Activated CD8-positive, alpha-beta memory T cell treated with anti-CD3 and anti-CD28 coated beads for 36 hours (primary cell): ENCODE measurements around the gene DBF4B. TPM values are rescaled to one million over a fixed set of nuclear protein-coding genes. Genes with fewer than 3 reads are reported as not detected.
"Not testable (repeated sequence)": the region's sequence is repeated elsewhere in the genome, so short reads cannot be mapped to it uniquely, and the experiment has no call there.

Experiments
- CTCF ChIA-PET: fragments of 350-600 bp; sonication (Branson Sonifier 250); formaldehyde crosslinking; loops from one replicate; lab custom pipeline; 2021; ENCODE audit warnings: antibody characterized with exemption; lab: Charles Lee
- POLR2A ChIA-PET: fragments of 350-600 bp; sonication (Branson Sonifier 250); formaldehyde crosslinking; loops from one replicate; lab custom pipeline; 2021; ENCODE audit warnings: antibody characterized with exemption; lab: Charles Lee
- total RNA-seq, 2 experiments: library from RNA; stranded (reverse); gene quantifications; one replicate each; pipeline ENCODE4 v1.2.3, GENCODE V29; 2021

The DBF4B gene, protein sequence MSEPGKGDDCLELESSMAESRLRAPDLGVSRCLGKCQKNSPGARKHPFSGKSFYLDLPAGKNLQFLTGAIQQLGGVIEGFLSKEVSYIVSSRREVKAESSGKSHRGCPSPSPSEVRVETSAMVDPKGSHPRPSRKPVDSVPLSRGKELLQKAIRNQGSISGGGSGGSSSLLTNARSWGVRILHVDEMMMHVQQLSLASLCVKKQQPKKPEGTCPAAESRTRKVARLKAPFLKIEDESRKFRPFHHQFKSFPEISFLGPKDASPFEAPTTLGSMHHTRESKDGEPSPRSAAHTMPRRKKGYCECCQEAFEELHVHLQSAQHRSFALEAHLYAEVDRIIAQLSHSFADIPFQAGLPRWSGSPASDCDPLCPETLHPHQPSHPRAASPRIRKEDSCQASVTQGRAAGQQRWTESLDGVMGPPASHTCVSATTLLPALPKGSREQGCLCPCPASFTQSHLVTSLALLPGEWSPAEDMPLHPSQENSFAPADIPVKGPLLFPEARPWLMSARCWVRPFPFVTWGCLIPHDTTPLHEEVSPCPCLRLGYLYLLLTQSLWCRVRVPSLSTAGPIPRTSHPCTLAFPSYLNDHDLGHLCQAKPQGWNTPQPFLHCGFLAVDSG
- 10 to 100 TPM; 18.6 to 20.3 TPM for total RNA-seq

DNA sequence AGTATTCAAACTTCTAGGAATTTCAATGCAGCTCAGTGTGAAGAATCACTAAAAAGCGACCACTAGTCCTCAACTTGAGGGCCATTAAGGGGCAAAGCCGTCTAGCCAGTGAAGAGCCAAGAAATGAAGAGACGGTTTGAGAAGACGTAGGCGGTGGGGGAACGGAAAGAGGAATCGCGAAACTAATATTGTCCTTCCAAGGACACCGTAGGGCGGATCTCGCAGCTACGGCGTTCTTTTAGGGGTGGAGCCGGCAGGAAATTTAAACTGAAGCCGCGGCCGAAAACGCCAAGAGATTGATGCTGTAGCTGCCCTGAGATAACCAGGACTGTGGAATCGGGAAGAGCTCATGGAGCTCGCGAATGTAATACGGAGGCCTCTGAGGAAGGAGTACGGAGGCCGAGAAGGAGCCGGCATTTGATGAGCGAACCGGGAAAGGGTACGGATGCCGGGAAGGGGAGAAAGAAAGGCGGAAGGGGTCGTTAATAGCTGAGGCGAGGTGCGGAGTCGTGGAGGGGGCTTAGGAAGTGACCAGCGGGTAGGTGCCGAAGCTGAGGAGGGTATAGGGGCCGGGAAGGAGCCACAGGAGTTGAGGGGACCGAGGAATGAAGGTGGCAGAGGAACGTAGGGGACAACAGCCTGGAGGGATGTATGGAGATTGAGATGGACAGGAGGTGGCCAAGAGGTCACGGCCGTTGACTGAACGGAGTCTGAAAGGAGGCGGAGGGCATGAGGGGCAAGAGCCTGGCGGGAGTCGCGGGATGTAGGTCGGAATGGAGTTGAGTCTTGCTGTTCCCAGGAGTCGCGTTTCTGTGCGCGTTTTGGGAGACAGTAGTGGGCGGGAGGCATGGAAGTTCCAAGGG is at the start of gene DBF4B:
Gene DBF4B (plus strand): TSS at position 265 of the 863 bp plus-strand sequence. CDS start 156 bp downstream, at position 421.
- CTCF ChIA-PET = interaction anchor here (0.6 kb wide), 1 partner anchor 186 kb away, joined by 3 read pairs; no protein-coding TSS in a partner anchor
- POLR2A ChIA-PET = interaction anchor here (0.5 to 1.3 kb wide), 2 partner anchors 20 to 140 kb away, joined by 6 to 9 read pairs; partner anchors contain the start of gene CCDC43

DNA sequence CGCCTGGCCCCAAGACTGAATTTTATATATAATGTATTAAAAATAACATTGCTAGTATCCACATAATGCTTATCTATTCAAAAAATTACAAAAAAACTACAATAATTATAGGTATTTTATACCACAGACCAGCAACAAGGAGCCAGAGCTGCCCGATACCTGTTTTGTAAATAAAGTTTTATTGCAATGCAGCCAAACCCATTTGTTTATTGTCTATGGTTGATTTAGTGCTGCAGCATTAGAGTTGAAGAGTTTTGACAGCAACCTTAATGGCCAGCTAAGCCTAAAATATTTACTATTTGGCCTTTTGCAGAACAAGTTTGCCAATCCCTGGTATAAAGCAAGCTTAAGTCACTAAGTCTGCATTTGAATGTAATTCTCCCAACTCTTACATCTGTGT is 46.6 kb upstream of the DBF4B start:
- CTCF ChIA-PET = no interaction called here
- POLR2A ChIA-PET = no interaction called here

DNA sequence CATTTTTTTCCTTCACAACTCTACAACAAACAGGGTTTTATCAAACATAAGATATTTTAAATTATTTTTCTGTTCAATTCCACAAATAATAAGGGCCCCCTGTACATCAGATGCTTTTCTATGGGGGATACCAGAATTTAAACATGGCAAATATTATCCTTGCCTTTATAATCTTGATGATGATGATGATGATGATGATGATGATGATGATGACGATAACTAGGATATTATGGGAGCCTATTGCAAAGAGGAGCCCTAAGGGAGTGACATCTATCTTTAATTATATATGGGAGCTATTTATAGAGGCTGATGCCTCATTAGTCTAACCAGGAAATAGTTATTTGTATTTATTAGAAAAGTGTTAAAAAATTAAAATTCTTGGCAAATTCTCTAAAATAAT is 45.4 kb upstream of the DBF4B start:
- ChIA-PET POLR2A (no interaction called here), CTCF (no interaction called here)

DNA sequence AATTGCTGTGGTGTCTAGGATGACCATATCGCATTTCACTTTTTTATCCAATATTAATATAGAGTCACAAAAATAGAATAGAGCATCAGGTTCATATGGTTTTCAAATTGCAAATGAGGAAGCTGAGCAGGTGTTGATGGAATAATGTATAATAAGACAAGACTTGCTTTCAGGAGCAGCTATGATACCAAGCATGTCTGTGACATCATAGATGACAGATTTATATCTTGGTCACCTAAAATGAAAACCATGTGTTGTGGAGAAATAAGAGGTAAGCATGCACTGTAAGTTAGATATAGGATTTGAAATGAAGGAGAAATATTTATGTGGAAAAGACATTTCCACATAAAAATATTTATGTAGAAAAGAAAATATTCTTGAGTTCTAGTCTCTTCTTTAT is 43.6 kb upstream of the DBF4B start:
- ChIA-PET POLR2A (no interaction called here), CTCF (no interaction called here)

DNA sequence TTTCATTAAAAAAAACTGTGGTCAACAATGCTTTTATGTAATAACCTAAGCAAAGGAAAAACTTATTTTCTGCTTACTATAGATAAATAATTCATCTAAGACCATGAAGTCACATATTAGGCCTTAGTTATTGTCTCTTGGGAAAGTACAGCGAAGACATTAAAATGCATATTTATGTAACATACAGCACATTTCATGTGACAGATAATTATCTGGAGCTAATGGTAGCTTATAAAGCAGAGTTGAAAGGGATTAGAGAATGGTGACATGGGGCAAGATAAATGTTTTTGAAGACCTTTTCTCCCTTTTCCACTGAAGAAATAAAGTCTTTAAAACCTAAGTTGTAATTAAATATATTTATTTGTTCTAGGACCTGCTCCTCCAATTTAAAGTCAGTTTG is 42.5 kb upstream of the DBF4B start:
- ChIA-PET CTCF (no interaction called here), POLR2A (no interaction called here)

DNA sequence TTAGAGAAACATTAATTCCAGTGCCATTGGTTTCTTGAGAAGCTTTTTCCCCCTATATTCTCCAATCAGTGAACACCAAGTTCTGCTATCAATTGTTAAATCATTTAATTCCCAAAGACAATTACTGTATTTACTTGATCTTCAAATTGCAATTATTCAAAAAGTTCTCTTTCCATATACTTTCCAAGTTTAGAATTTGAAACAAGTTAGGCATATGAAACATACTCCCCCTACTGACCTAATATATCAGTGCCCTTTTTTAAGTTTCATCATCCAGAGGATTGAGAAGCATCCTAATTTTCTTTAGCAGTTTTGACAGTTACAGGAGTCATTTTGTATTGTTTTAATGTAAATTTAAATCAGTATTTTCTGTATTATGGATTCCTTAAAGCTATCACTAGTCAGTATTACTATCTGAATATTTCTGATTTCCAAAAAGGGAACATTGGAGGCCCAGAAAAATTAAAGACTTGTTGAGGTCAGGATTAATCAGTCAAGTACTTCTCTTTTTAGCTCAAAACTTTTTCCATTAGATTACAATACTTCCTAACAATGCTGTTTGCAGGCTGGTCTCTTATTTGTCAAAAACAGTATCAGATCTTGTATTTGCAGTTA is 35.9 kb upstream of the DBF4B start:
- CTCF ChIA-PET = interaction anchor here (0.9 kb wide), 1 partner anchor 10 kb away, joined by 3 read pairs; no protein-coding TSS in a partner anchor
- POLR2A ChIA-PET = no interaction called here

DNA sequence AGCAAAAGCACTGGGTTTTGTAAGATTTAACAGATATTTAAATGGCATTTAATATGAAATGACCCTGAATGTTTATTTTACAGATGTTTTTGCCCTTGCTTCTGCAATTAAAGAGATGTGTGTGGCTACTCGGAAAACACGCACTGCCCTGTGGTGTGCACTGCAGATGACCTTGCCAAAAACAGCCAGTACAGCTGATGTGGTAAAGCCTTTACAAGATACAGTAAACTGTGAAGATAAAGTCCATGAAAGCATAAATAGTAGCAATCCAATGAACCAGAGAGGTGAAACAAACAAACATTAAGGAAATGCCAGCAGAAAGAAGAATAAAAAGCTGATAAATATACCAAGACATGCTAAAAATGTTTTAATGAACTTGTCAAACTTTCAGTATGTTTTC is 34.6 kb upstream of the DBF4B start:
- ChIA-PET POLR2A (interaction anchor here (0.6 kb wide), 1 partner anchor 32 kb away, joined by 11 read pairs; no protein-coding TSS in a partner anchor), CTCF (interaction anchor here (0.6 kb wide), 1 partner anchor 23 kb away, joined by 3 read pairs; no protein-coding TSS in a partner anchor)

DNA sequence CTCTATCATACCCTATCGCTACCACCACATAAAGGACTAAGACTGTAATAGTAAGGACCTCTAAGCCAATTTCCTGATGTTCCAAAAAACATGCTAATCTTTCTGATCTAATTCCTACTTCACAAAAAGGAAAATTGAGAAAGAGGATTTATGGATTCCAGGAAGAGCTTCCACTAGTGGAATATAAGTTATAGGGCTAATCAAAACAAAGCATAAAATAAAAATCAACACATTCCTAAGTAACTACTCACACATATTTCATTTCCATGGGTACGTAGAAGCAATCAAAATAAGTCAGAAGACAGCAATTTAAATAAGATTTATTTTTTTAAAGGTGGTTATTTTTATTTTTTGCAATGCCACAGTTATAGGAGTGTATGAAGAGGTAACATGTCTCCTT is 31.3 kb upstream of the DBF4B start:
- POLR2A ChIA-PET = no interaction called here
- CTCF ChIA-PET = no interaction called here

DNA sequence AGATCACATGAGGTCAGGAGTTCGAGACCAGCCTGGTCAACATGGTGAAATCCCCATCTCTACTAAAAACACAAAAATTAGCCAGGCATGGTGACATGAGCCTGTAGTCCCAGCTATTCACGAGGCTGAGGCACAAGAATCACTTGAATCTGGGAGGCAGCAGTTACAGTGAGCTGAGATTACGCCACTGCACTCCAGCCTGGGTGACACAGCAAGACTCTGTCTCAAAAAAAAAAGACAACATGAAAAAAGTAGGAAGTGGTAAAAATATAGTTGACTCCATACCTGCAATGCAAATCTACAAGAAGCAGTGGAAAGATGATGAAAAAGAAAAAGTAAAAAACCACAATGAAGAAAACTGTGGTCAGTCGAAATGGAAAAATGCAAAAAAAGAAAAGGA is 25.2 kb upstream of the DBF4B start:
- CTCF ChIA-PET = interaction anchor here (1.1 kb wide), 1 partner anchor 988 kb away, joined by 4 read pairs; no protein-coding TSS in a partner anchor

DNA sequence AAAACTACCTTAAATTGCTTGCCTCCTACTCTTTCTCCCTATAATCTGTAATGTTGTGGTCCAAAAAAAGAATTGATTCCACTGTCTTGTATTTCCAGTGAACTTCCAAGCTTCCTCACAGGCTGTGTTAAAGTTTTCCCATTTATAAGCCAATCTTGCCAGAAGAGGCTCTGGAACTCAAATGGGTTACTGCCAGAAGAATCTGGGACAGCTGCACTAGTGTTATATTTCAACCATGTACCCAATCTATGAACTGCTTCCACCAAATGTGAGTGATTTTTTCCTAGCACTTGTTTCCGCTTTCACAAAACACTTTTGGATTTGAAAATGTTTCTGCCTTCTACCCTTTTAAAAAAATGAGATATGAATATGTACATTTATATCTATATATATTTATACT is 20.7 kb upstream of the DBF4B start:
- ChIA-PET CTCF (interaction anchor here (1.1 kb wide), 1 partner anchor 154 kb away, joined by 3 read pairs; no protein-coding TSS in a partner anchor), POLR2A (no interaction called here)

More for the DNA sequence above, 25.2 kb upstream of the DBF4B start:
- POLR2A ChIA-PET = not testable (repeated sequence)

DNA sequence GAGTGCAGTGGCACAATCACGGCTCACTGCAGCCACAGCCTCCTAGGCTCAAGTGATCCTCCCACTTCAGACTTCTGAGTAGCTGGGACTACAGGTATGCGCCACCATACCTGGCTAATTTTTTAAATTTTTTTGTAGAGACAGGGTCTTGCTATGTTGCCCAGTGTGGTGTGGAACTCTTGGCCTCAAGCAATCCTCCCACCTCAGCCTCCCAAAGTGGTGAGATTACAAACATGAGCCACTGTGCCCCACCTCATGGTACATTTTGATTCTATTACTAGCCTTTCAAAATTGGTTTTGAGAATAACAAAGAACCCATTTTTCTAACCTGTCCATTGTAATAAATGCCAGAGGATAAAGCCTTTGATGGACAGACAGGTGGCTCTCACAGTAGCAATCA is 20.3 kb upstream of the DBF4B start:
- CTCF ChIA-PET = interaction anchor here (1.1 kb wide), 1 partner anchor 154 kb away, joined by 3 read pairs; no protein-coding TSS in a partner anchor
- POLR2A ChIA-PET = interaction anchor here (1.2 kb wide), 1 partner anchor 20 kb away, joined by 9 read pairs; the partner anchor contains the start of gene DBF4B

DNA sequence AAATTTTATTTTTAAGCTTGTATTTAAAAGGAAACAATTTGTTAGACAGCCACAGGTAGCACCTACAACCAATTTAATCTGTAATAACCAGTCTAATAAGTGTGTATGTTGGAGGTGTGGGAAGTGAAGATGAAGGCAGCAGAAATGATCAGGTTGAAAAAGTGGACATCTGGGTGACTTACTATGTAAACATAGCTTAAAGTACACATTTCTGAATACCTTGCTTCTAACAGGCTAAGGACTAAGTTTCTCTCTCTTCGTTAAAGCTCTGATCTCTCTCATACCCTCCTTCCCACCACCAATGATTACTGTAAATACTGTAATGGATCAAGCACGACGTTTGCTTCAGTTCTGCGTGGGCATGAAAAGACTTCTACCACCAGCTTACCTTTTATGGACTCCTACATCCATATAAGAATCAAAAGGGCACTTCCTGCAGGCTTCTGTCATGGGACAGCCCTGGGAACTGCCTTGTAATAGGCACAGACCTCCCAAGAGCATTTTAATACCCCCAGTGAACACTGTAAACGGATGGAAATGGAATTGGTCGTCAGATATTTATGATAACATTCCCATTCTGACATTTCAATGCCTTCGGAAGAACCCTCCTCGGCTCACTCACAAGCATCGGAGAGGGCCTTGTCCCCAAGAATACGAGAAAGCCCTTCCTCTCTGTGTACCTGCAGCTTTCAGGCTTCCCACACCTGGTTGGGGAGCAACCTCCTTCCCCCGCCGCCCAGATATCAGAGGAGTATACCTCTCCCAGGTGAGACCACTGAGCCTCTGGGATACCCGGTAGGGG is 19.6 kb upstream of the DBF4B start:
- CTCF ChIA-PET = no interaction called here
- POLR2A ChIA-PET = interaction anchor here (0.6 to 1.2 kb wide), 2 partner anchors 20 to 84 kb away, joined by 9 to 12 read pairs; partner anchors contain the start of gene DBF4B

DNA sequence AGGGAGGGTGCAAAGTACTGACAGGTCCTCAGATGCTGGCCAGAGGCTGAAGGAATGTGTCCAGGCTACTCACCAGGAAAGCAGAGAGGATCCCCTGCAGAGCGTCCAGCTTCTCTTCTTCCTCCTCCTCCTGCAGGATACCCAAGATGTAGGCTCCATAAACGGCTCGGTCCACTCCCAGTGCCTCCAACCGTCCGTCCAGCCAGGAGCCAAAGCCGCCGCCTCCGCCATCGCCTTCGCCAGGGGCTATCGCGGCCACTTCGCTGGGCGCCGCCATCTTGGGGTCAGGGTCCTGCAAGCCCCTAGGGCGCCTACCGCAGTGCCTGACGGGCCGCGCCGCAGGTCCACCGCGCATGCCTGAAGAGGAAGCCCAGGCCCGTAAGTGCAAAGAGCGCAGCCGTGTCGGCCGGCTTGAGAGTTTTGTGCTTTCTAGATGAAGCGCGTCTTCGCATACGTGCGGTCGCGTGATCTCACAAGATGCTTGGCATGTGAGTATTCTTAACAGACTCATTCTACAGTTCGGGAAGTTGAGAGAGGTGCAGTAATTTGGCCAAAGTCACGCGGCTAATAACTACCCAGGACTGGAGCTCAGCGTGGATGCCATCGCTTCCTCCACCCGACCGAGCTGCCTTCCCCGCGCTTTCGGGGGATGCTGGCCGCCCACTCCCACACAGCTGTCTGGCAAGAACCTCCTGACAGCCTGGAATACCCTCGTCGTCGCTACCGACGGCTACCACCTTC is 18.8 kb upstream of the DBF4B start, which contains the start of gene CCDC43:
Gene CCDC43 (minus strand): TSS at position 300 of the 741 bp plus-strand sequence. CDS start 23 bp downstream, at position 277.
- ChIA-PET POLR2A (interaction anchor here (1.2 kb wide), 1 partner anchor 19 kb away, joined by 9 read pairs; the partner anchor contains the start of gene DBF4B), CTCF (interaction anchor here (0.8 to 1.9 kb wide), 2 partner anchors 87 to 156 kb away, joined by 3 to 9 read pairs; no protein-coding TSS in a partner anchor)

DNA sequence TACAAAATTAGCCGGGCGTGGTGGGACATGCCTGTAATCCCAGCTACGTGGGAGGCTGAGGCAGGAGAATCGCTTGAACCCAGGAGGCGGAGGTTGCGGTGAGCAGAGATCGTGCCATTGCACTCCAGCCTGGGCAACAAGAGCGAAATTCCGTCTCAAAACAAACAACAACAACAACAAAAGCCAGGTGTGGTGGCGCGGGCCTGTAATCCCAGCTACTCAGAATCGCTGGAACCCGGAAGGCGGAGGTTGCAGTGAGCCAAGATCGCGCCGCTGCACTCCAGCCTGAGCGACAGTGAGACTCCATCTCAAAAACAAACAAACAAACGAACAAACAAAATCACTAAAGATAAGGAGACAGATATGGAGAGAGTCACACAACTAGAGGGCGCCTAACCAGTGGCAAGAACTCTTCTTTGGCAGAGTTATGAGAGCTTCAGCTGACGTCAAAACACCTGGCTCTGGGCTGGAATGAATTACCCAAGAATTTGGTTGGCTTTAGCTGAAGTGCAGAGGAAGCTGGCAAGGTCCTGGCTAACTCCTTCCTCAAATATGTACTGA is 17.6 kb upstream of the DBF4B start:
- POLR2A ChIA-PET = not testable (repeated sequence)
- CTCF ChIA-PET = interaction anchor here (1.2 to 1.9 kb wide), 2 partner anchors 157 to 172 kb away, joined by 3 to 9 read pairs; no protein-coding TSS in a partner anchor

DNA sequence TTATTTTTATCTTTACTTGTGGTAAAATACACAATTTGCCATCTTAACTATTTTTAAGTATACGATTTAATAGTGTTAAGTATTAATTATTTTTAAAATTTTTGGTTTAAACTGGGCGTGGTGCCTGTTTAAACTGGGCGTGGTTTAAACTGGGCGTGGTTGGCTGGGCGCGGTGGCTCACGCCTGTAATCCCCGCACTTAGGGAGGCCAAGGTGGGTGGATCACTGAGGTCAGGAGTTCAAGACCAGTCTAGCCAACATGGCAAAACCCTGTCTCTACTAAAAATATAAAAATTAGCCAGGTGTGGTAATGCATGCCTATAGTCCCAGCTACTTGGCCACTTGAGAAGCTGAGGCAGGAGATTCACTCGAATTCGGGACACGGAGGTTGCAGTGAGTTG is 14.9 kb upstream of the DBF4B start:
- CTCF ChIA-PET = no interaction called here

DNA sequence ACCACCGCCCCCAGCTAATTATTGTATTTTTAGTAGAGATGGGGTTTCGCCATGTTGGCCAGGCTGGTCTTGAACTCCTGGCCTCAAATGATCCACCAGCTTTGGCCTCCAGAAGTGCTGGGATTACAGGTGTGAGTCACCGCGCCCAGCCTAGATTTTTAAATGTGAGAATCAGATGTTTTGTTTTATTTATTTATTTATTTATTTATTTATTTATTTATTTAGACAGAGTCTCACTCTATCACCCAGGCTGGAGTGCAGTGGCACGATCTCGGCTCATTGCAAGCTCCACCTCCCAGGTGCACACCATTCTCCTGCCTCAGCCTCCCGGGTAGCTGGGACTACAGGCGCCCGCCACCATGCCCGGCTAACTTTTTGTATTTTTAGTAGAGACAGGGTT is 8.2 kb upstream of the DBF4B start:
- CTCF ChIA-PET, POLR2A ChIA-PET: not testable (repeated sequence)

More for the DNA sequence above, 14.9 kb upstream of the DBF4B start:
- POLR2A ChIA-PET = no interaction called here
